Tibial nerve (tissue), 4 donors: ENCODE measurements around the gene XPNPEP1.

Source experiments
- EP300 ChIP-seq, 2 donors: sonication (generic); formaldehyde crosslinking; IDR thresholded peaks; one replicate each; pipeline ENCODE4 v1.6.1; 2017; ENCODE audit warnings: antibody characterized with exemption in 2 of 2, mild to moderate bottlenecking in 1 of 2
- POLR2A ChIP-seq, 2 donors: fragments of 450-650 bp; IDR thresholded peaks; one replicate each; pipeline ENCODE4 v1.6.1; 2017; ENCODE audit warnings: antibody characterized with exemption in 2 of 2, mild to moderate bottlenecking in 2 of 2, moderate library complexity in 2 of 2
- TF ChIP-seq, protein P1 (sequence below), 5 experiments: fragments of 200-600 bp in 3 of 5; fragments of 450-650 bp in 2 of 5; sonication (generic) in 3 of 5; IDR thresholded peaks; one replicate each; pipeline ENCODE4 v1.5.1; 2016 to 2019; ENCODE audit warnings: antibody characterized with exemption in 5 of 5, mild to moderate bottlenecking in 3 of 5, moderate library complexity in 2 of 5

DNA sequence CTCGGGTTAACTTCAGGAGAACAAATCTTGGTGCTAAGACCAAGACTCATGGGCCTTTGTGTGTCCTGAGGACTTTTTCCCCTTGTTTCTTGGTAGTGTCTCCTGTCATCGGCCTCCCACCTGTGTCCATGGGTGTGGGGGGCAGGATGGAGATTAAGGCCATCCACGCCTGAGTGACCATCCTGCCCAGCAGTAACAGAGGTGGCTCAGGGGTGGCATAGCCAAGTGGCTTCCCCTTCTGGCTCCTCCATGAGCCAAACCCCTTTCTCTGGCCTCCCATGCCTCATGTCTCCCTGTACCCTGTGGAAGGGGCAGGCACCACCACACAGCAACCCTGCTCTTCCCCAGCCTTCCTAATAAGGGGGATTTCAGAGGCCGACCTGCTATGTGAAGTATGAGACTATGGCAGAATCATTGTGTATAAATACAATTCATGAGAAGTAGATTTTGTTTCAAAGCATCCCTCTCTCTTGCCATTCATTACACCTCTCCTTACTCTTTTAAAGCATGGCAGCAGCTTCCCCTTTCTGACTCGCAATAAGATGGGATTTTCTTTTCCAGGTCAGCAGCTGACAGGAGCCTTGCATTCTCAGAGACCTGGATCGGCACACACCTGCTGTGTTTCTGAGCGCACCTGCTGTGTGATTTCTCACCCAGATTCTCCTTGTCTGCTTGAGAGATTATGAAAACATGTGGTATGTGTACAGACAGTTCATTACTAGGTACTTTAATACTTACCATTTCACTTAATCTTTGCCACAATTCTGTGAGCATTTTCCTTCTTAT, 102.5 kb downstream of the XPNPEP1 start:
- TF ChIP-seq POLR2A (IDR thresholded peaks at IDR 0.05) (no peak), EP300 (IDR thresholded peaks at IDR 0.05) (no peak)
- TF ChIP-seq, protein P1, sequence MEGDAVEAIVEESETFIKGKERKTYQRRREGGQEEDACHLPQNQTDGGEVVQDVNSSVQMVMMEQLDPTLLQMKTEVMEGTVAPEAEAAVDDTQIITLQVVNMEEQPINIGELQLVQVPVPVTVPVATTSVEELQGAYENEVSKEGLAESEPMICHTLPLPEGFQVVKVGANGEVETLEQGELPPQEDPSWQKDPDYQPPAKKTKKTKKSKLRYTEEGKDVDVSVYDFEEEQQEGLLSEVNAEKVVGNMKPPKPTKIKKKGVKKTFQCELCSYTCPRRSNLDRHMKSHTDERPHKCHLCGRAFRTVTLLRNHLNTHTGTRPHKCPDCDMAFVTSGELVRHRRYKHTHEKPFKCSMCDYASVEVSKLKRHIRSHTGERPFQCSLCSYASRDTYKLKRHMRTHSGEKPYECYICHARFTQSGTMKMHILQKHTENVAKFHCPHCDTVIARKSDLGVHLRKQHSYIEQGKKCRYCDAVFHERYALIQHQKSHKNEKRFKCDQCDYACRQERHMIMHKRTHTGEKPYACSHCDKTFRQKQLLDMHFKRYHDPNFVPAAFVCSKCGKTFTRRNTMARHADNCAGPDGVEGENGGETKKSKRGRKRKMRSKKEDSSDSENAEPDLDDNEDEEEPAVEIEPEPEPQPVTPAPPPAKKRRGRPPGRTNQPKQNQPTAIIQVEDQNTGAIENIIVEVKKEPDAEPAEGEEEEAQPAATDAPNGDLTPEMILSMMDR (IDR thresholded peaks at IDR 0.05) = no peak
